Thoracic aorta (tissue), 2 donors: ENCODE results near the gene ARHGEF17. TPM values are rescaled to one million over a fixed set of nuclear protein-coding genes. Genes with fewer than 3 reads are reported as not detected.

Source experiments
- ATAC-seq: fragments of 150-250 bp; one replicate; pipeline ENCODE4 v1.8.0; 2017; ENCODE audit warnings: low read depth; ENCODE audit not compliant: insufficient number of reproducible peaks, low FRiP score
- DNase-seq: peaks from one replicate; pipeline ENCODE4 v3.0.0-alpha.2; 2020; ENCODE audit warnings: low spot score
- H3K27ac ChIP-seq, 2 donors: fragments of 200-600 bp; sonication (generic); 1 replicate in 1 of 2; 2 replicates in 1 of 2; pipeline ENCODE4 v1.5.1; 2016; ENCODE audit warnings: mild to moderate bottlenecking in 2 of 2, moderate library complexity in 2 of 2
- H3K27me3 ChIP-seq: fragments of 200-600 bp; sonication (generic); replicated peaks from 2 replicates; pipeline ENCODE4 v1.6.0; 2016; ENCODE audit warnings: mild to moderate bottlenecking; ENCODE audit not compliant: insufficient read depth
- H3K36me3 ChIP-seq: fragments of 200-600 bp; sonication (generic); one replicate; pipeline ENCODE4 v1.5.1; 2016
- H3K4me1 ChIP-seq, 2 donors: fragments of 200-600 bp; sonication (generic); 1 replicate in 1 of 2; 2 replicates in 1 of 2; pipeline versions ENCODE4 v1.5.1 to v1.6.0; 2016; ENCODE audit warnings: low read depth in 2 of 2, mild to moderate bottlenecking in 1 of 2; ENCODE audit not compliant: control insufficient read depth in 1 of 2
- H3K4me3 ChIP-seq: fragments of 200-600 bp; sonication (generic); 2 replicates; pipeline ENCODE4 v1.5.1; 2016; ENCODE audit warnings: mild to moderate bottlenecking
- H3K9me3 ChIP-seq: fragments of 200-600 bp; sonication (generic); 2 replicates; pipeline ENCODE4 v1.5.1; 2016
- total RNA-seq, 2 donors: library from RNA; depleted of rRNA; stranded (reverse); fragments of >200 nt; gene quantifications; one replicate each; pipeline versions ENCODE4 v1.1.0 to v1.2.3, GENCODE V29; 2016
- TF ChIP-seq, protein P1 (sequence below): fragments of 200-600 bp; sonication (generic); IDR thresholded peaks from one replicate; pipeline ENCODE4 v1.5.1; 2019; ENCODE audit warnings: antibody characterized with exemption

ARHGEF17 gene
- total RNA-seq, 2 donors from 2014 or later, result 244 to 308 TPM

DNA sequence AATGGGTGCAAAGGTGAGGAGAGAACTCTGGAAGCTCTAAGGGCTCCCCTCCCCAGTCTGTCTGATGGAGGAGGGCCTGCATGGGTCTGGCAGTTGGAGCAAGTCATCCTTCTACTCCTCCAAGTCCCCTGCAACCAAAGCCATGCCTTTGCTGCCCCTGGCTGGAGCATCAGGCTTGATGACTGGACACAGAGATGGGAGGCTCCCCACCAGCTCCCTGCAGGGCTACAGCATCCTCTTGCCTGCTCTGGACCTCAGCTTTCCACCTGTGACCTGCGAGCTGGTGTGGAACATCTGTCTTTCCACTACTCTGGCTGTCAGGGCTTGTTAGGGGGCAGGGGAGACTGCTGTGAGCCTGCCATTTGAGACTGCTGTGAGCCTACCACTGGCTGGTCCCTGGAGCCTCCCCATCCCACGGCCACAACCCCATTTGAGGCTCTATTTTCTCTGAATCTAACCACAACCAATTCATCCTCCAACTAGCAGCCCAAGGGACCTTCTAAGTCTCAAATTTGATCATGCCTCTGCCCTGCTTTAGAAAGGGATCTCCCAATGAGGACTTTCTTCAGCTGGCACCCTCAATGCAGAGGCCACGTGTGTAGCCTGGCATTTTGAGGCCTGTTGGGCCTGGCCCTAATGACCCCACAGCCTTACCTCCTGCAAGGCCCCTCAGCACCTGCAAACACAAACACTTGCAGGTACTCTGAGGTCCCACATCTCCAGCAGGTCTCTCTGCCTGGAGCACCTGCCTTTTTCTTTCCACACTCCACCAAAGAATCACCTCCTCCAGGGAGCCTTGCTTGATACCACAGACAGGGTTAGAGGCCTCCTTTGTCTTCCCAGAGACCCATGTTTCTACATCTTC lies 26.0 kb upstream of the ARHGEF17 start:
- H3K27ac ChIP-seq, result no peak overlapping the region
- TF ChIP-seq, protein P1, sequence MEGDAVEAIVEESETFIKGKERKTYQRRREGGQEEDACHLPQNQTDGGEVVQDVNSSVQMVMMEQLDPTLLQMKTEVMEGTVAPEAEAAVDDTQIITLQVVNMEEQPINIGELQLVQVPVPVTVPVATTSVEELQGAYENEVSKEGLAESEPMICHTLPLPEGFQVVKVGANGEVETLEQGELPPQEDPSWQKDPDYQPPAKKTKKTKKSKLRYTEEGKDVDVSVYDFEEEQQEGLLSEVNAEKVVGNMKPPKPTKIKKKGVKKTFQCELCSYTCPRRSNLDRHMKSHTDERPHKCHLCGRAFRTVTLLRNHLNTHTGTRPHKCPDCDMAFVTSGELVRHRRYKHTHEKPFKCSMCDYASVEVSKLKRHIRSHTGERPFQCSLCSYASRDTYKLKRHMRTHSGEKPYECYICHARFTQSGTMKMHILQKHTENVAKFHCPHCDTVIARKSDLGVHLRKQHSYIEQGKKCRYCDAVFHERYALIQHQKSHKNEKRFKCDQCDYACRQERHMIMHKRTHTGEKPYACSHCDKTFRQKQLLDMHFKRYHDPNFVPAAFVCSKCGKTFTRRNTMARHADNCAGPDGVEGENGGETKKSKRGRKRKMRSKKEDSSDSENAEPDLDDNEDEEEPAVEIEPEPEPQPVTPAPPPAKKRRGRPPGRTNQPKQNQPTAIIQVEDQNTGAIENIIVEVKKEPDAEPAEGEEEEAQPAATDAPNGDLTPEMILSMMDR, result no peak
- no peak overlapping the region for H3K4me3 ChIP-seq
- no peaks in the 10 kb centered on the region for H3K36me3 ChIP-seq
- no peaks in the 10 kb centered on the region for H3K27me3 ChIP-seq
- peaks cover 0 to 4% of the 10 kb centered on the region in 2 donors for H3K4me1 ChIP-seq
- ATAC-seq (no peak), DNase-seq (no peak)
- H3K9me3 ChIP-seq, result no peaks in the 10 kb centered on the region

DNA sequence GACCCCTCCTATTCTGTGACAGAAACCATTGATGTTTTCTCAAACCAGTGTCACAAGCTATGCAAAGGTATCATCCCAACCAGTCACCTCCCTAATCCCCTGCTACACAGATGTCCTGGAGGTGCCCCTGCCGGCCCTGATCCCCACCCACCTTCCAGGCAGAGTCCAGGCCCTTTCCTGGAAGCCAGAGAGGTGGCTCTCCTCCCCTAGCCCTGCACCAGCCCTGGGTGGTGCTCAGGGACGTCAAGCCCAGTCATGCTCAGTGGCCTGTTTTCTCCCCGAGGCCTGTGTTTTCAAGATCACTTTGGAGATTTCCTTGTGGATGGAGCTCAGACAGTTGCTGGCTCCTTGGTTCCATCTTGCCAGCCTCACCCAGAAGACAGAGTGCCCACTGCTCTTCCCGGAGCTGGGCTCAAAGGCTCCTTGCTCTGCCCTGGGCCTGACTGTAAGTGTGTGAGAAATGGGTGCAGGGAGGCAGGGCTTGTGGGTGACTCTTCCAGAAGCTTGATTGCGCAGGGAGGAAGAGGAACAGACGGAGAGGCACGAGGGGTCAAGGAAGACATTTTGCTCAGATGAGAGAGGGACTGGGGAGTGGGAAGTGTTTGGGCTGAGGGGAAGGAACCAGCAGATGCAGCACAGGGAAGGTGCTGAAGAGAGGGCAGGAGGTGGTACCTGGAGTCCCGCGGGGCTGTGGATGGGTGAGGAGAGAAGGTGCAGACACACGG lies 24.6 kb upstream of the ARHGEF17 start:
- Histone ChIP-seq H3K4me1 (peaks cover 4 to 5% of the 10 kb centered on the region in 2 donors), H3K4me3 (no peak overlapping the region), H3K27ac (no peak overlapping the region), H3K36me3 (no peaks in the 10 kb centered on the region), H3K27me3 (no peaks in the 10 kb centered on the region), H3K9me3 (no peaks in the 10 kb centered on the region)
- DNase-seq (no peak), ATAC-seq (no peak)
- TF ChIP-seq, protein P1, result no peak

DNA sequence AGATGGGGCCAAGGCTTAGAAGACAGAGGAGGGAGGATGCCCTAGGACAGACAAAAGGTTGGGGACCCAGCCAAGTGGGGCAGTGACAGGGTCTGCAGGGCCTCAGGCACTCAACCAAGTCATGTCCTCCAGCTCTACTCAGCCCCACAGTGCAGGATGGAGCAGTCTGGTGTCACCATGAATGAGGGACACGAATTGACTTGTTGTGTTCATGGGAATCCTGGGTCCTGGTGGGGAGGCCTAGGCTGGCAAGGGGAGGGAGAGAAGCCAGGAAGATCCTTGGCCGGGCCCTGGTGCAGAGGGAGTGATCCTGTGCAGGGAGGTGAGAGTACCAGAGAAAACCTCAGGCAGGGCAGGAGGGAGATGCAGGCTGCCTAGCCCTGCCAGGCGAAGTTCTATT lies 24.0 kb upstream of the ARHGEF17 start:
- ATAC-seq (no peak), DNase-seq (no peak)
- TF ChIP-seq, protein P1, result no peak
- Histone ChIP-seq H3K36me3 (no peaks in the 10 kb centered on the region), H3K9me3 (no peaks in the 10 kb centered on the region), H3K4me1 (peaks cover 10 to 12% of the 10 kb centered on the region in 2 donors), H3K27ac (no peak overlapping the region), H3K4me3 (no peak overlapping the region), H3K27me3 (no peaks in the 10 kb centered on the region)

- TF ChIP-seq, protein P1, result no peak
- Histone ChIP-seq H3K9me3 (no peaks in the 10 kb centered on the region), H3K27ac (no peak overlapping the region), H3K4me1 (peaks cover 17 to 18% of the 10 kb centered on the region in 2 donors), H3K27me3 (no peaks in the 10 kb centered on the region), H3K4me3 (no peak overlapping the region), H3K36me3 (no peaks in the 10 kb centered on the region)
- DNase-seq (no peak), ATAC-seq (no peak)
Measured at GRCh38 chr11:73285721-73286120, 22.4 kb upstream of the ARHGEF17 start.

GRCh38 chr11:73286240-73286810 lies 21.8 kb upstream of the ARHGEF17 start:
- TF ChIP-seq, protein P1, result no peak
- Histone ChIP-seq H3K4me3 (no peak overlapping the region), H3K36me3 (no peaks in the 10 kb centered on the region), H3K27ac (no peak overlapping the region), H3K9me3 (no peaks in the 10 kb centered on the region), H3K27me3 (no peaks in the 10 kb centered on the region), H3K4me1 (peaks cover 17 to 18% of the 10 kb centered on the region in 2 donors)
- DNase-seq (no peak), ATAC-seq (no peak)
